ENCODE measurements around the gene QSOX2.

The QSOX2 gene

GRCh38 chr9:136199391-136200288, 46.0 kb downstream of the QSOX2 start:
- no peak for FAIRE-seq

GRCh38 chr9:136198605-136199083, 47.0 kb downstream of the QSOX2 start:
- FAIRE-seq = no peak

GRCh38 chr9:136197930-136198604, 47.5 kb downstream of the QSOX2 start:
- FAIRE-seq = no peak

GRCh38 chr9:136197084-136197875, 48.3 kb downstream of the QSOX2 start:
- FAIRE-seq = no peak

GRCh38 chr9:136196404-136197083, 49.1 kb downstream of the QSOX2 start:
- no peak for FAIRE-seq

GRCh38 chr9:136194540-136194939, 51.1 kb downstream of the QSOX2 start:
- FAIRE-seq = no peak

GRCh38 chr9:136193891-136194279, 51.7 kb downstream of the QSOX2 start:
- FAIRE-seq = no peak

- no peak for FAIRE-seq
Observed at GRCh38 chr9:136193127-136193890, 52.3 kb downstream of the QSOX2 start.

- FAIRE-seq = no peak
Observed at GRCh38 chr9:136192289-136193126, 53.1 kb downstream of the QSOX2 start.

- FAIRE-seq = no peak
Observed at GRCh38 chr9:136191960-136192286, 53.7 kb downstream of the QSOX2 start.

- FAIRE-seq = no peak
Observed at GRCh38 chr9:136191099-136191959, 54.3 kb downstream of the QSOX2 start.

- no peak for FAIRE-seq
Observed at GRCh38 chr9:136190656-136191055, 55.0 kb downstream of the QSOX2 start.

GRCh38 chr9:136190237-136190601, 55.4 kb downstream of the QSOX2 start:
- no peak for FAIRE-seq

GRCh38 chr9:136189394-136190236, 56.0 kb downstream of the QSOX2 start:
- FAIRE-seq = no peak

- FAIRE-seq = no peak
Observed at GRCh38 chr9:136187683-136188586, 57.7 kb downstream of the QSOX2 start.

- FAIRE-seq = no peak
Observed at GRCh38 chr9:136187197-136187596, 58.4 kb downstream of the QSOX2 start.

GRCh38 chr9:136186386-136186785, 59.2 kb downstream of the QSOX2 start:
- no peak for FAIRE-seq

All from G401.6 (cell line).